HG03064 (cell line): ENCODE measurements around the gene COBL.

Experiments used
- ATAC-seq: cut with Tn5 transposase; IDR thresholded peaks from one replicate; pipeline ENCODE4 v1.9.1; 2021; ENCODE audit warnings: low read depth; ENCODE audit not compliant: unreplicated experiment

The COBL gene

GRCh38 chr7:51308696-51309095 is 7.9 kb downstream of the COBL start:
- no peak for ATAC-seq

- no peak for ATAC-seq
Measured at GRCh38 chr7:51308265-51308664, 8.3 kb downstream of the COBL start.

GRCh38 chr7:51307651-51308210 is 8.9 kb downstream of the COBL start:
- no peak for ATAC-seq

- no peak for ATAC-seq
Measured at GRCh38 chr7:51306761-51307160, 9.8 kb downstream of the COBL start.

- no peak for ATAC-seq
Measured at GRCh38 chr7:51304729-51305128, 11.9 kb downstream of the COBL start.

- no peak for ATAC-seq
Measured at GRCh38 chr7:51303142-51303525, 13.5 kb downstream of the COBL start.

- ATAC-seq, result no peak
Measured at GRCh38 chr7:51301806-51302205, 14.8 kb downstream of the COBL start.

- ATAC-seq, result no peak
Measured at GRCh38 chr7:51300762-51301674, 15.6 kb downstream of the COBL start.

GRCh38 chr7:51299391-51300133 is 17.0 kb downstream of the COBL start:
- ATAC-seq, result no peak

GRCh38 chr7:51298912-51299311 is 17.7 kb downstream of the COBL start:
- ATAC-seq, result no peak

- no peak for ATAC-seq
Measured at GRCh38 chr7:51297986-51298385, 18.6 kb downstream of the COBL start.

- no peak for ATAC-seq
Measured at GRCh38 chr7:51295440-51296245, 21.0 kb downstream of the COBL start.

- ATAC-seq, result no peak
Measured at GRCh38 chr7:51292596-51292995, 24.0 kb downstream of the COBL start.

- no peak for ATAC-seq
Measured at GRCh38 chr7:51290702-51291540, 25.7 kb downstream of the COBL start.

GRCh38 chr7:51290304-51290637 is 26.3 kb downstream of the COBL start:
- no peak for ATAC-seq

GRCh38 chr7:51289623-51290303 is 26.8 kb downstream of the COBL start:
- ATAC-seq, result no peak

- no peak for ATAC-seq
Measured at GRCh38 chr7:51288896-51289622, 27.6 kb downstream of the COBL start.

GRCh38 chr7:51286401-51286800 is 30.2 kb downstream of the COBL start:
- no peak for ATAC-seq

- no peak for ATAC-seq
Measured at GRCh38 chr7:51280156-51280555, 36.5 kb downstream of the COBL start.
